ENCODE measurements around the gene PICK1. TPM values are rescaled to one million over a fixed set of nuclear protein-coding genes. Genes with fewer than 3 reads are reported as not detected.

Gene PICK1
- total and polyA plus RNA-seq, 2 of the 13 experiments (the other 11 are each of a cell fraction or from before 2014, with no cell fraction given) = 19.3 to 25.3 TPM

GRCh38 chr22:38110008-38110862 is 53.0 kb downstream of the PICK1 start, which contains the start of gene BAIAP2L2 (continued):
- TF ChIP-seq MAZ (IDR thresholded peaks at IDR 0.05; ENCODE audit: borderline replicate concordance, low read depth, low read length) = 0 out of 2 replicates have a peak, but pooled peaks have one; percentile 9
- TF ChIP-seq MAZ (CRISPR knock-in tag; IDR thresholded peaks at IDR 0.05; ENCODE audit: low read depth) = peak; percentile 27; the same call in 1 of the 2 replicates
- TF ChIP-seq CAMTA2 (CRISPR knock-in tag; IDR thresholded peaks at IDR 0.05; ENCODE audit: borderline replicate concordance) = no peak
- TF ChIP-seq TAF1 (CRISPR knock-in tag; IDR thresholded peaks at IDR 0.05) = peak; percentile 44
- peak; percentile 35; the same call in 1 of the 2 replicates for TF ChIP-seq ERF (CRISPR knock-in tag; IDR thresholded peaks at IDR 0.05)
- peak; percentile 52; the same call in 1 of the 2 replicates for TF ChIP-seq CBX5 (CRISPR knock-in tag; IDR thresholded peaks at IDR 0.05; ENCODE audit: borderline replicate concordance)
- TF ChIP-seq ELF1 (CRISPR knock-in tag; IDR thresholded peaks at IDR 0.05) = peak; percentile 4; the same call in 1 of the 2 replicates
- peak; percentile 41; the same call in 1 of the 2 replicates for TF ChIP-seq RBFOX2 (IDR thresholded peaks at IDR 0.05; ENCODE audit: low read depth, low read length)
- TF ChIP-seq ZNF749 (CRISPR knock-in tag; IDR thresholded peaks at IDR 0.05; ENCODE audit: borderline replicate concordance) = no peak
- TF ChIP-seq PHF8 (CRISPR knock-in tag; IDR thresholded peaks at IDR 0.05) = peak; percentile 65
- 0 out of 2 replicates have a peak, but pooled peaks have one; percentile 57 for TF ChIP-seq MIXL1 (CRISPR knock-in tag; IDR thresholded peaks at IDR 0.05)
- no peak for TF ChIP-seq ZNF33B (CRISPR knock-in tag; IDR thresholded peaks at IDR 0.05)
- TF ChIP-seq POLR2G (IDR thresholded peaks at IDR 0.05; ENCODE audit: low read depth, low read length) = peak; percentile 64; the same call in 1 of the 2 replicates
- no peak; the same call in 1 of the 2 replicates for TF ChIP-seq MED13 (CRISPR knock-in tag; IDR thresholded peaks at IDR 0.05)
- no peak for TF ChIP-seq KIAA2018 (CRISPR knock-in tag; IDR thresholded peaks at IDR 0.05; ENCODE audit: borderline replicate concordance)

Measured in HepG2 (cell line).